ENCODE measurements around the gene SYNE2. TPM values are rescaled to one million over a fixed set of nuclear protein-coding genes. Genes with fewer than 3 reads are reported as not detected.

SYNE2 gene
- total and polyA plus RNA-seq, 9 donors = 65.1 to 262 (median 180) TPM

DNA sequence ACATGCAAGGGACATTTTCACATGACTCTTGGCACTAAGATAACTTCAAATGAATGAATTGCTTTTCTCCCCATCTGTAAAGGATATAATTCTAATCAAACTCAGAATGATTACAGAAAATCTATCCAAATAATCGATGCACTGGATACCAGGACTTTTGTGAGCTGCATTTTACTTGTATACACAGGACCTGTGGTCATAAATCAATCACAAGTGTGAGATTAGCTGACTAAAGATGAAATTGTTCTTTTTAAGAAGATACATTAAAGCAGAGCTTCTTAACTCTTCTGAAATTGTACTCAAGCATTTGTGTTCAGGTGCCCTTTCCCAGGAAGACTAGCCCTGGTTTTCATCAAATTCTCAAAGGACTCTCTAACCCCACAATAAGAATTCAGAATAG is 375.1 kb downstream of the SYNE2 start:
- WGBS, 3 donors = 58 to 85% (median 65%) methylated on average over 1 of the region's 1 CpG
- H3K4me1 ChIP-seq (ENCODE audit: insufficient read depth) = peaks cover 3% of the 10 kb centered on the region
- DNase-seq = no peak
- TF ChIP-seq, protein P1, sequence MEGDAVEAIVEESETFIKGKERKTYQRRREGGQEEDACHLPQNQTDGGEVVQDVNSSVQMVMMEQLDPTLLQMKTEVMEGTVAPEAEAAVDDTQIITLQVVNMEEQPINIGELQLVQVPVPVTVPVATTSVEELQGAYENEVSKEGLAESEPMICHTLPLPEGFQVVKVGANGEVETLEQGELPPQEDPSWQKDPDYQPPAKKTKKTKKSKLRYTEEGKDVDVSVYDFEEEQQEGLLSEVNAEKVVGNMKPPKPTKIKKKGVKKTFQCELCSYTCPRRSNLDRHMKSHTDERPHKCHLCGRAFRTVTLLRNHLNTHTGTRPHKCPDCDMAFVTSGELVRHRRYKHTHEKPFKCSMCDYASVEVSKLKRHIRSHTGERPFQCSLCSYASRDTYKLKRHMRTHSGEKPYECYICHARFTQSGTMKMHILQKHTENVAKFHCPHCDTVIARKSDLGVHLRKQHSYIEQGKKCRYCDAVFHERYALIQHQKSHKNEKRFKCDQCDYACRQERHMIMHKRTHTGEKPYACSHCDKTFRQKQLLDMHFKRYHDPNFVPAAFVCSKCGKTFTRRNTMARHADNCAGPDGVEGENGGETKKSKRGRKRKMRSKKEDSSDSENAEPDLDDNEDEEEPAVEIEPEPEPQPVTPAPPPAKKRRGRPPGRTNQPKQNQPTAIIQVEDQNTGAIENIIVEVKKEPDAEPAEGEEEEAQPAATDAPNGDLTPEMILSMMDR (IDR thresholded peaks at IDR 0.05) = no peak
- no peak for TF ChIP-seq EP300 (IDR thresholded peaks at IDR 0.05)
- no peak for TF ChIP-seq POLR2A (IDR thresholded peaks at IDR 0.05)
- H3K9me3 ChIP-seq = no peaks in the 10 kb centered on the region
- no peaks in the 10 kb centered on the region for H3K36me3 ChIP-seq
- no peak overlapping the region for H3K27ac ChIP-seq
- intact Hi-C loops (cut with DNase I) = loop anchor here in 1 of 4 donors (10.0 kb wide), 1 partner anchor 67 kb away; the partner anchor contains the start of gene ESR2
- H3K4me3 ChIP-seq = no peak overlapping the region
- H3K27me3 ChIP-seq = no peaks in the 10 kb centered on the region

DNA sequence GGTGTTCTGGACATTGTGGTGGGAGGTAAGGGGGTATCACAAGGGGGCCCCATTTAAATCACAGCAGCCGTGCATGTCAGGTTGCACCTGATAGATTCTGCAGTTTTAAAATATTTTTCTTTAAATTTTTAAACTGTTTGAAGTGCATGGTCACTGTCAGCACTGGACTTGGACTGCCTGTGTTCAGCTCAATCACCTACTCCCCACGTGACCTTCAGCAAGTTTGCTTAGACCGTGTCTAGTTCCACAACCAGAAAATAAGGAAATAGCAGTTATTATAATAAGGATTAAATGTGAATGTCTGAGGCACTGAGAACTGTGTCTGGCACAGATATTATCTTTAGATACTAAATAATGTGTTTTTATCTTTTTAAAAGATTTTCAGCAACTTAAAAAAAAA is 376.7 kb downstream of the SYNE2 start:
- intact Hi-C loops (cut with DNase I) = loop anchor here in 1 of 4 donors (10.0 kb wide), 1 partner anchor 65 kb away; the partner anchor contains the start of gene ESR2
- Histone ChIP-seq H3K27me3 (no peaks in the 10 kb centered on the region), H3K4me3 (no peak overlapping the region), H3K36me3 (no peaks in the 10 kb centered on the region), H3K27ac (no peak overlapping the region), H3K9me3 (no peaks in the 10 kb centered on the region), H3K4me1 (ENCODE audit: insufficient read depth) (peaks cover 3% of the 10 kb centered on the region)
- TF ChIP-seq POLR2A (IDR thresholded peaks at IDR 0.05) (no peak), EP300 (IDR thresholded peaks at IDR 0.05) (no peak)
- TF ChIP-seq, protein P1 (IDR thresholded peaks at IDR 0.05) = no peak
- WGBS, 3 donors = 51 to 71% (median 65%) methylated on average over 3 of the region's 3 CpGs
- DNase-seq = no peak

DNA sequence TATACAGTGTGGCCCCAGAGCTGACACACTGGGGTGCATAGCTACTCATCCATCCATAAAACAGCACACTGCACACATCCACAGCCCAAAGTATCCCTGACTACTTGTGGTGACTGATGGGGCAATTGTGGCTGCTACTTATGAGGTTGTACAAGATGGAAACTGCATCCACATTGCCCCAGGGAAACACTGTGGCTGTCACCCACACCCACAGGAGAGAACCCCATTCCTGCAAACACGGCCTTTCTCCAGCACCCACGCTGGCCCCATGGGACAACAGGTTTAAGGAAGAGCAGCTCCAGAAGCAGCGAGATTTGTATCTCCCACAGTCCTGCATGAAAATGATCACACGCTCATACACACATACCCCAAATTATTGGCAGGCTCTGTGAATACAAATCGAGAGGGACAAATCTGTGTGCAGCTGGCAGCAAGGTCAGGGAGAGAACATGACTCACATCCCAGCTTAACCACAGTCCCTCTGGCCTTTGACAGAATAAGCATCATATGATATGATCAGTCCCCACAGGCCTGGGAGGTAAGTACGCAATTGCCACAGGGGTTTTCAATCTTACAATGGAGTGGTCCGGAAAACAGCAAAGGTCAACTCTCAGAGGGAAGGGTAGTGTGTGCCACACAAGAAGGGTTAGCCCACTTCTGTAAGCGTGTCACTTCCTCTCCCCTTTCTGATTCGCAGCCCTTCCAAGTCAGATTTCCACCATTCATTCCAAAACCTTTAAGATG is 379.5 kb downstream of the SYNE2 start:
- Histone ChIP-seq H3K27ac (no peak overlapping the region), H3K27me3 (no peaks in the 10 kb centered on the region), H3K36me3 (no peaks in the 10 kb centered on the region), H3K9me3 (no peaks in the 10 kb centered on the region), H3K4me1 (ENCODE audit: insufficient read depth) (peaks cover 5% of the 10 kb centered on the region), H3K4me3 (no peak overlapping the region)
- WGBS, 3 donors = 52 to 75% (median 56%) methylated on average over 9 of the region's 9 CpGs
- intact Hi-C loops (cut with DNase I) = no loop called here
- no peak for TF ChIP-seq EP300 (IDR thresholded peaks at IDR 0.05)
- TF ChIP-seq POLR2A (IDR thresholded peaks at IDR 0.05) = no peak
- TF ChIP-seq, protein P1 (IDR thresholded peaks at IDR 0.05) = no peak
- DNase-seq = no peak

DNA sequence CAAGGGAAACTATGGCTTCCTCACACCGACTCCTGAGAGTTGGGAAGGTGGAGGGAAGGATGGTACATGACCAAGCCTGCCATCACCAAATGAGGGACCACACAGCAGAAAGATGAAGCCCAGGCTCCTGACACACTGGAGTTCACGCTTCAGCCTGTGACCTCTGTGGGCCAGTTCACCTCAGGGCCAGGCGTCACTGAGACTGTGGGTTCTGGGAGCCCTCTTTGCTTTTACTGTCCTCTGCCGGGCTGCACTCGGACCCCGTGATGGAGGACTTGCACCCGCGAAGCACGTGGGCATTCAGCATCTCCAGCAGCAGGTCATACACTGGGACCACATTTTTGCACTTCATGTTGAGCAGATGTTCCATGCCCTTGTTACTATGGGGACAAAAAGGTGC is 380.1 kb downstream of the SYNE2 start:
- Histone ChIP-seq H3K27ac (no peak overlapping the region), H3K36me3 (no peaks in the 10 kb centered on the region), H3K4me1 (ENCODE audit: insufficient read depth) (peaks cover 5% of the 10 kb centered on the region), H3K27me3 (no peaks in the 10 kb centered on the region), H3K9me3 (no peaks in the 10 kb centered on the region), H3K4me3 (no peak overlapping the region)
- WGBS, 3 donors = 91 to 92% (median 92%) methylated on average over 9 of the region's 9 CpGs
- intact Hi-C loops (cut with DNase I) = no loop called here
- TF ChIP-seq POLR2A (IDR thresholded peaks at IDR 0.05) (no peak), EP300 (IDR thresholded peaks at IDR 0.05) (no peak)
- TF ChIP-seq, protein P1 (IDR thresholded peaks at IDR 0.05) = no peak
- no peak for DNase-seq
